ENCODE results near the gene DACT3. TPM values are rescaled to one million over a fixed set of nuclear protein-coding genes. Genes with fewer than 3 reads are reported as not detected.
A peak's percentile ranks its signal among the peaks of the same experiment; 100 is the strongest.

The DACT3 gene
- total RNA-seq, 4 donors from 2014 or later = 0.26 to 1.0 (median 0.39) TPM

- Histone ChIP-seq H3K27me3 (no peaks in the 10 kb centered on the region), H3K4me3 (peak overlapping the region; percentile 90 to 99 (median 94)), H3K4me1 (peaks cover 30 to 33% of the 10 kb centered on the region in 2 donors), H3K36me3 (no peaks in the 10 kb centered on the region), H3K27ac (peak overlapping the region; percentile 86 to 98 (median 96)), H3K9me3 (no peaks in the 10 kb centered on the region)
- in situ Hi-C loops (cut with MboI; ENCODE audit: low sequenced_read_pairs in 4 of 4) (no loop called here), intact Hi-C loops (cut with DNase I; ENCODE audit: low total_unique reads) (loop anchor here (5.0 kb wide), 1 partner anchor 917 kb away; the partner anchor contains the start of gene NAPA)
- TF ChIP-seq, protein P1, sequence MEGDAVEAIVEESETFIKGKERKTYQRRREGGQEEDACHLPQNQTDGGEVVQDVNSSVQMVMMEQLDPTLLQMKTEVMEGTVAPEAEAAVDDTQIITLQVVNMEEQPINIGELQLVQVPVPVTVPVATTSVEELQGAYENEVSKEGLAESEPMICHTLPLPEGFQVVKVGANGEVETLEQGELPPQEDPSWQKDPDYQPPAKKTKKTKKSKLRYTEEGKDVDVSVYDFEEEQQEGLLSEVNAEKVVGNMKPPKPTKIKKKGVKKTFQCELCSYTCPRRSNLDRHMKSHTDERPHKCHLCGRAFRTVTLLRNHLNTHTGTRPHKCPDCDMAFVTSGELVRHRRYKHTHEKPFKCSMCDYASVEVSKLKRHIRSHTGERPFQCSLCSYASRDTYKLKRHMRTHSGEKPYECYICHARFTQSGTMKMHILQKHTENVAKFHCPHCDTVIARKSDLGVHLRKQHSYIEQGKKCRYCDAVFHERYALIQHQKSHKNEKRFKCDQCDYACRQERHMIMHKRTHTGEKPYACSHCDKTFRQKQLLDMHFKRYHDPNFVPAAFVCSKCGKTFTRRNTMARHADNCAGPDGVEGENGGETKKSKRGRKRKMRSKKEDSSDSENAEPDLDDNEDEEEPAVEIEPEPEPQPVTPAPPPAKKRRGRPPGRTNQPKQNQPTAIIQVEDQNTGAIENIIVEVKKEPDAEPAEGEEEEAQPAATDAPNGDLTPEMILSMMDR (IDR thresholded peaks at IDR 0.05 in 4 of 5, conservative IDR thresholded peaks at IDR 0.05 in 1 of 5) = no peak
- no peak for TF ChIP-seq POLR2A (IDR thresholded peaks at IDR 0.05)
- DNase-seq (no peak), ATAC-seq (no peak)
Measured at GRCh38 chr19:46599716-46600373, 61.1 kb downstream of the DACT3 start.

DNA sequence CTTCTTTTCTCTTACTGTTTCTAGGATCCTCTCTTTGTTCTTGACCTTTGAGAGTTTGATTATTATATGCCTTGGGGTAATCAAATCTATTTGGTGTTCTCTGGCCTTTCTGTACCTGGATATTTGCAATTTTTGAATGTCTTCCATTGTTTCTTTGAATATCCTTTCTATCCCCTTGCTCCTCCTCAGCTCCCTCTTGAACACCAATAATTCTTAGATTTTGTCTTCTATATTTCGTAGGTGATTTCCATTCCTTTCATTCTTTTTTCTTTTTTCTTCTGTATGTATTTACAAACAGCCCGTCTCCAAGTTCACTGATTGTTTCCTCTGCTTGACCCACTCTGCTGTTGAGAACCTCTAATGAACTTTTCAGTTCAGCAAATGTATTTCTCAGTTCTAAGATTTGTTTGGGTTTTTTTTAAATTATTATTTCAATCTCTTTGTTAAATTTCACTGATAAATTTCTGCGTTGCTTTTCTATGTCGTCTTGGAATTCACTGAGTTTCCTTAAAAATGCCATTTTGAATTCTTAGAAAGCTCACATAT is 62.5 kb downstream of the DACT3 start:
- peaks cover 18 to 21% of the 10 kb centered on the region in 2 donors for H3K4me1 ChIP-seq
- in situ Hi-C loops (cut with MboI; ENCODE audit: low sequenced_read_pairs in 4 of 4) (no loop called here), intact Hi-C loops (cut with DNase I; ENCODE audit: low total_unique reads) (no loop called here)
- no peak for TF ChIP-seq POLR2A (IDR thresholded peaks at IDR 0.05)
- TF ChIP-seq, protein P1 (IDR thresholded peaks at IDR 0.05 in 4 of 5, conservative IDR thresholded peaks at IDR 0.05 in 1 of 5) = no peak
- no peak overlapping the region for H3K27ac ChIP-seq
- H3K36me3 ChIP-seq = no peaks in the 10 kb centered on the region
- ATAC-seq (no peak), DNase-seq (no peak)
- H3K9me3 ChIP-seq = no peaks in the 10 kb centered on the region
- no peak overlapping the region for H3K4me3 ChIP-seq
- H3K27me3 ChIP-seq = no peaks in the 10 kb centered on the region

MicroRNAs within 50 kb of the gene (microRNA counts, 767-probe panel; counts per million panel counts)
- 356 to 448 counts per million in 2 donors for microRNA hsa-miR-320e

Small RNA genes lying within 50 kb of the gene (microRNA-seq; reads per million reads assigned to microRNA genes)
- 2.4 to 3.4 reads per million in 2 donors for gene MIR320E (ENCODE audit: borderline replicate concordance in 2 of 2)

Other genes with a start within 250 kb of the DACT3 start
- gene CCDC8, start 247.6 kb downstream of the DACT3 start, total RNA-seq = 1 to 10 TPM in 1 of 4 donors, under 1 TPM in 3; 0.46 to 1.6 (median 0.75) TPM
- not detected for gene PNMA8C, start 232.2 kb downstream of the DACT3 start, total RNA-seq
- under 1 TPM in 3 of 4 donors, not detected in 1; 0.13 to 0.83 (median 0.60) TPM for gene PNMA8A, start 189.6 kb downstream of the DACT3 start, total RNA-seq
- under 1 TPM; 0.07 to 0.18 (median 0.15) TPM for gene PNMA8B, start 165.3 kb downstream of the DACT3 start, total RNA-seq
- 100 to 1,000 TPM; 109 to 170 (median 142) TPM for gene CALM3, start 59.9 kb downstream of the DACT3 start, total RNA-seq
- 1 to 10 TPM in 3 of 4 donors, under 1 TPM in 1; 0.87 to 1.7 (median 1.3) TPM for gene PTGIR, start 36.1 kb downstream of the DACT3 start, total RNA-seq
- not detected for gene GNG8, start 25.0 kb downstream of the DACT3 start, total RNA-seq
- 1 to 10 TPM; 4.2 to 7.2 (median 6.1) TPM for gene PRKD2, start 55.9 kb upstream of the DACT3 start, total RNA-seq
- gene FKRP, start 84.9 kb upstream of the DACT3 start, total RNA-seq = 10 to 100 TPM; 16.5 to 23.0 (median 18.9) TPM
- gene STRN4, start 85.3 kb upstream of the DACT3 start, total RNA-seq = 10 to 100 TPM; 45.5 to 75.7 (median 57.9) TPM
- 10 to 100 TPM in 3 of 4 donors, 1 to 10 TPM in 1; 7.6 to 18.5 (median 10.7) TPM for gene SLC1A5, start 127.4 kb upstream of the DACT3 start, total RNA-seq
- 10 to 100 TPM; 42.7 to 94.1 (median 64.9) TPM for gene AP2S1, start 189.7 kb upstream of the DACT3 start, total RNA-seq
- gene ARHGAP35, start 199.8 kb upstream of the DACT3 start, total RNA-seq = 10 to 100 TPM; 16.1 to 43.6 (median 32.7) TPM

All from gastrocnemius medialis (tissue), 4 donors.